Chondrocyte (in vitro differentiated cells): ENCODE measurements around the gene PTPRQ. TPM values are rescaled to one million over a fixed set of nuclear protein-coding genes. Genes with fewer than 3 reads are reported as not detected.

Experiments used
- DNase-seq: peaks from one replicate; pipeline ENCODE4 v3.0.0; 2021; ENCODE audit warnings: mixed read lengths, low spot score
- H3K27ac Mint-ChIP-seq: one replicate; pipeline ENCODE4 v1.8.0; 2021; ENCODE audit warnings: mild to moderate bottlenecking, moderate library complexity, mixed read lengths; ENCODE audit not compliant: unreplicated experiment
- H3K27me3 Mint-ChIP-seq: 2 replicates; pipeline ENCODE4 v1.8.0; 2021; ENCODE audit warnings: low read depth, mixed read lengths
- H3K36me3 Mint-ChIP-seq: 2 replicates; pipeline ENCODE4 v1.8.0; 2021; ENCODE audit warnings: low read depth, mixed read lengths
- H3K4me1 Mint-ChIP-seq: 2 replicates; pipeline ENCODE4 v1.8.0; 2021; ENCODE audit warnings: low read depth, mild to moderate bottlenecking, mixed read lengths
- H3K4me3 Mint-ChIP-seq: one replicate; pipeline ENCODE4 v1.8.0; 2021; ENCODE audit warnings: mild to moderate bottlenecking, moderate library complexity, mixed read lengths; ENCODE audit not compliant: unreplicated experiment
- H3K9me3 Mint-ChIP-seq: 2 replicates; pipeline ENCODE4 v1.8.0; 2021; ENCODE audit warnings: low read depth, mixed read lengths
- CTCF ChIP-seq: fragments of 200-600 bp; sonication (generic); IDR thresholded peaks from 2 replicates; pipeline ENCODE4 v1.5.0; 2021; ENCODE audit warnings: antibody characterized with exemption, mild to moderate bottlenecking, moderate library complexity
- total RNA-seq: library from RNA; stranded (reverse); gene quantifications from 3 replicates; pipeline ENCODE4 v1.2.1, GENCODE V29; 2021

Gene PTPRQ
- total RNA-seq, 1 donor from 2014 or later: 0.10 TPM

- H3K9me3 Mint-ChIP-seq: no peaks in the 10 kb centered on the region
- no peak overlapping the region for H3K4me3 Mint-ChIP-seq
- H3K4me1 Mint-ChIP-seq: peaks cover 10% of the 10 kb centered on the region
- H3K36me3 Mint-ChIP-seq: no peaks in the 10 kb centered on the region
- H3K27ac Mint-ChIP-seq: no peak overlapping the region
- DNase-seq: no peak
- no peak for TF ChIP-seq CTCF
- peaks cover 20% of the 10 kb centered on the region for H3K27me3 Mint-ChIP-seq
Measured at GRCh38 chr12:80715713-80716249, 271.7 kb downstream of the PTPRQ start.

- H3K27ac Mint-ChIP-seq: peak within 1 kb of the TSS; percentile 41
- H3K9me3 Mint-ChIP-seq: no peaks in the 10 kb centered on the region
- H3K4me3 Mint-ChIP-seq: no peak within 1 kb of the TSS
- peak; percentile 90 for DNase-seq
- H3K36me3 Mint-ChIP-seq: no peaks in the 10 kb centered on the region
- no peak for TF ChIP-seq CTCF
- peaks cover 10% of the 10 kb centered on the region for H3K4me1 Mint-ChIP-seq
- peaks cover 20% of the 10 kb centered on the region for H3K27me3 Mint-ChIP-seq
Measured at GRCh38 chr12:80716696-80717469, 272.8 kb downstream of the PTPRQ start, which contains the start of gene MYF5. Gene MYF5 (plus strand): TSS chr12:80716912. CDS start chr12:80717064, 152 bp downstream.

- Mint-ChIP-seq H3K27ac (no peak overlapping the region), H3K27me3 (peaks cover 20% of the 10 kb centered on the region), H3K36me3 (no peaks in the 10 kb centered on the region), H3K4me3 (no peak overlapping the region), H3K4me1 (peaks cover 10% of the 10 kb centered on the region), H3K9me3 (no peaks in the 10 kb centered on the region)
- no peak for TF ChIP-seq CTCF
- no peak for DNase-seq
Measured at GRCh38 chr12:80717856-80718255, 273.8 kb downstream of the PTPRQ start.

GRCh38 chr12:80720516-80720915 lies 276.5 kb downstream of the PTPRQ start:
- no peak overlapping the region for H3K27ac Mint-ChIP-seq
- no peak for DNase-seq
- no peak for TF ChIP-seq CTCF
- peaks cover 5% of the 10 kb centered on the region for H3K27me3 Mint-ChIP-seq
- no peak overlapping the region for H3K4me3 Mint-ChIP-seq
- H3K4me1 Mint-ChIP-seq: no peaks in the 10 kb centered on the region
- H3K9me3 Mint-ChIP-seq: no peaks in the 10 kb centered on the region
- no peaks in the 10 kb centered on the region for H3K36me3 Mint-ChIP-seq

GRCh38 chr12:80721326-80721725 lies 277.3 kb downstream of the PTPRQ start:
- no peak for DNase-seq
- no peak overlapping the region for H3K27ac Mint-ChIP-seq
- H3K9me3 Mint-ChIP-seq: no peaks in the 10 kb centered on the region
- no peaks in the 10 kb centered on the region for H3K4me1 Mint-ChIP-seq
- peaks cover 2% of the 10 kb centered on the region for H3K27me3 Mint-ChIP-seq
- H3K4me3 Mint-ChIP-seq: no peak overlapping the region
- no peak for TF ChIP-seq CTCF
- no peaks in the 10 kb centered on the region for H3K36me3 Mint-ChIP-seq
